Neutrophil (primary cell): ENCODE measurements around the gene FOXL2NB.

Source experiments
- H3K27ac ChIP-seq: fragments of 200-600 bp; sonication (generic); 2 replicates; pipeline ENCODE4 v1.5.1; 2016; ENCODE audit warnings: mild to moderate bottlenecking, moderate library complexity
- H3K27me3 ChIP-seq: fragments of 200-600 bp; sonication (generic); 2 replicates; pipeline ENCODE4 v1.6.0; 2016; ENCODE audit warnings: mild to moderate bottlenecking
- H3K36me3 ChIP-seq: fragments of 200-600 bp; sonication (generic); 2 replicates; pipeline ENCODE4 v1.5.1; 2017
- H3K4me1 ChIP-seq, 2 experiments: fragments of 200-600 bp in 1 of 2; sonication (generic) in 1 of 2; 1 replicate in 1 of 2; 2 replicates in 1 of 2; pipeline versions ENCODE4 v1.5.1 to v1.6.1; 2013 to 2016; ENCODE audit warnings: low read depth in 1 of 2, low read length in 1 of 2, mild to moderate bottlenecking in 1 of 2, moderate library complexity in 1 of 2; ENCODE audit not compliant: control insufficient read depth in 1 of 2, insufficient read depth in 1 of 2
- H3K4me3 ChIP-seq, 2 experiments: fragments of 200-600 bp in 1 of 2; sonication (generic) in 1 of 2; 1 replicate in 1 of 2; 2 replicates in 1 of 2; pipeline ENCODE4 v1.5.1; 2013 to 2016; ENCODE audit warnings: low read depth in 1 of 2, low read length in 1 of 2, mild to moderate bottlenecking in 1 of 2, moderate library complexity in 1 of 2
- H3K9me3 ChIP-seq: fragments of 200-600 bp; sonication (generic); 2 replicates; pipeline ENCODE4 v1.5.1; 2016
- TF ChIP-seq, protein P1 (sequence below): fragments of 200-600 bp; sonication (generic); IDR thresholded peaks from 2 replicates; pipeline ENCODE4 v1.5.1; 2016; ENCODE audit warnings: antibody characterized with exemption

FOXL2NB gene

DNA sequence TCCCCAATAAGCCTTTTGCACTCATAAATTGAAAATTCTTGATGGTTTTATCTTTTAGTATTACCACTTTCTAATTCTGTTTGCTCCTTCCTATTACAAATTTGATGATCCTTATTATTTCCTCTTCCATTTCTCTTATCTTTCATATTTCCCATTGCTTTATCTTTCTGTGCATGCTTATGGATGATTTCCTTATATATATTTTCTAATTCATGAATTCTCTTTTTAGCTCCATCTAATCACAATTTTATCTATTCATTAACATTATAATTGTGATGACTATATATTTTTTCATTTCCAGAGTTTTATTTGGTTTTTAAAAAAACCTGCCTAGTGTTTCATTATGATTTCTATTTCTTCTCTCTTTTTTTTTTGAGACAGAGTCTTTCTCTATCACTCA is 17.9 kb downstream of the FOXL2NB start:
- Histone ChIP-seq H3K4me1 (no peaks in the 10 kb centered on the region), H3K36me3 (no peaks in the 10 kb centered on the region), H3K27ac (no peak overlapping the region), H3K9me3 (no peaks in the 10 kb centered on the region), H3K4me3 (no peak overlapping the region), H3K27me3 (peaks cover 74% of the 10 kb centered on the region)
- TF ChIP-seq, protein P1, sequence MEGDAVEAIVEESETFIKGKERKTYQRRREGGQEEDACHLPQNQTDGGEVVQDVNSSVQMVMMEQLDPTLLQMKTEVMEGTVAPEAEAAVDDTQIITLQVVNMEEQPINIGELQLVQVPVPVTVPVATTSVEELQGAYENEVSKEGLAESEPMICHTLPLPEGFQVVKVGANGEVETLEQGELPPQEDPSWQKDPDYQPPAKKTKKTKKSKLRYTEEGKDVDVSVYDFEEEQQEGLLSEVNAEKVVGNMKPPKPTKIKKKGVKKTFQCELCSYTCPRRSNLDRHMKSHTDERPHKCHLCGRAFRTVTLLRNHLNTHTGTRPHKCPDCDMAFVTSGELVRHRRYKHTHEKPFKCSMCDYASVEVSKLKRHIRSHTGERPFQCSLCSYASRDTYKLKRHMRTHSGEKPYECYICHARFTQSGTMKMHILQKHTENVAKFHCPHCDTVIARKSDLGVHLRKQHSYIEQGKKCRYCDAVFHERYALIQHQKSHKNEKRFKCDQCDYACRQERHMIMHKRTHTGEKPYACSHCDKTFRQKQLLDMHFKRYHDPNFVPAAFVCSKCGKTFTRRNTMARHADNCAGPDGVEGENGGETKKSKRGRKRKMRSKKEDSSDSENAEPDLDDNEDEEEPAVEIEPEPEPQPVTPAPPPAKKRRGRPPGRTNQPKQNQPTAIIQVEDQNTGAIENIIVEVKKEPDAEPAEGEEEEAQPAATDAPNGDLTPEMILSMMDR: no peak

DNA sequence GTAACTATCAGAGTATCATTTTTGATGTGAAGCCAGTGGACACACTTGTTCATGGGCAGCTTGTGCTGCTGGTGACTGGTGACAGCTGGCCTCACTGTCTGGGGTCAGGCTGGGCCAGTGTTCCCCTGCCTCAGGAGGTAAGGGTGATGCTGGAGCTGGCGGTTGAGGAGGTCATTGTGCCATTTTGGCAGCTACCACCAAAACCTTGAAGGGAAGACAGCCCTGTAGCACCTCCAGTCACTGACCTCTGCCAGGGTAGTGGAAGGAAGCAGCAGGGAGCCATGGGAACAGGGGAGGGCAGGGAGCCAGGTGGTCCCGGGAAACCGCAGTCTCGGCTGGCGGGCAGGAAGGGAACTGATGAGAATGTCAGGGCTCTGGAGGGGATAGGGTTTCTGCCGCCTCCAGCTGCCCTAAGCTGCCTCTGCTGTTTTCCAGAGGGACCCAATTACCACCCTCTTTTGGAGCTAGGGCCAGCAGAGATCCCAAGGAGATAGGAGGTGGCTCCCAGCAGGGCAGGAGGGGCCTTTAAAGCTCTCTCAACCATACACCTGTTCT is 24.8 kb downstream of the FOXL2NB start:
- Histone ChIP-seq H3K4me1 (no peaks in the 10 kb centered on the region), H3K4me3 (no peak overlapping the region), H3K36me3 (no peaks in the 10 kb centered on the region), H3K27me3 (peaks cover 34% of the 10 kb centered on the region), H3K9me3 (no peaks in the 10 kb centered on the region), H3K27ac (no peak overlapping the region)
- TF ChIP-seq, protein P1: no peak

DNA sequence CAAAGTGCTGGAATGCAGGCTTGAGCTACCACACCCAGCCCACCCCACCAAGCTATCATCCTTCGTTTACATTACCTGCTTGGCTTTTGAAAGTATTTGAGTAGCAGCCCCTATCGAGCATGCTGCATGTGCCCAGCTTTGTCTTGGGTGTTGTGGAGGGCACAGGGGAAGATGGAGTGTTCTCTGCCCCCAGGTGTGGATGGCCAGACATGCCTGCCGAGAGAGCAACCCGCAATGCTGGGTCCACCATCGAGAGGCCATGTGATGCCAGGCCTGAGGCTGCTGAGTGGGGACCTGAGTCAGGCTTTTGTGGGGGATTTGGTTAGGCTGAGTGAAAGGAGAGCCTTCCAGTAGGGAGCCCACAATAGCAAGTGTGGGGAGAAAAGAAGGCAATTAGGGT is 25.9 kb downstream of the FOXL2NB start:
- H3K36me3 ChIP-seq: no peaks in the 10 kb centered on the region
- H3K27me3 ChIP-seq: peaks cover 34% of the 10 kb centered on the region
- H3K27ac ChIP-seq: no peak overlapping the region
- TF ChIP-seq, protein P1: no peak
- no peaks in the 10 kb centered on the region for H3K9me3 ChIP-seq
- no peak overlapping the region for H3K4me3 ChIP-seq
- H3K4me1 ChIP-seq: no peaks in the 10 kb centered on the region

DNA sequence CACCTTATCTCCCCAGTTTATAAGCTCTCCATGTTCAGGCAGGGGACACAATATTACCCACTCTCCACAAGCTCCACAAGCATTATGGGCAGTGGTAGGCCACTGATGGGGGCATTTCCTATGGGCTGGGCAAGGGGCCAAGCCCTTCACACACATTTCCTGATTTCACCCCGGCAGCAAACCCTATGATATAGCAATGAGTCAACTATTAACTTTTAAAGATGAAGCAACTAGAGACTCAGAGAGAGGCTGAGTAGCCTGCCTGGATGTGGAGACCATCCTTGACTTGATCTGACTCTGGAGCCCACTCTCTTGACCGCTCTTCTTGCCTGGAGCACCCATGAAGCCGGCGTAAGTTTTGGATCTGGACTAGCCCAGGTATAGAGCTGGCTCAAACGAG is 27.4 kb downstream of the FOXL2NB start:
- Histone ChIP-seq H3K27ac (no peak overlapping the region), H3K9me3 (no peaks in the 10 kb centered on the region), H3K4me3 (no peak overlapping the region), H3K4me1 (no peaks in the 10 kb centered on the region), H3K27me3 (peaks cover 24% of the 10 kb centered on the region), H3K36me3 (no peaks in the 10 kb centered on the region)
- TF ChIP-seq, protein P1: no peak

DNA sequence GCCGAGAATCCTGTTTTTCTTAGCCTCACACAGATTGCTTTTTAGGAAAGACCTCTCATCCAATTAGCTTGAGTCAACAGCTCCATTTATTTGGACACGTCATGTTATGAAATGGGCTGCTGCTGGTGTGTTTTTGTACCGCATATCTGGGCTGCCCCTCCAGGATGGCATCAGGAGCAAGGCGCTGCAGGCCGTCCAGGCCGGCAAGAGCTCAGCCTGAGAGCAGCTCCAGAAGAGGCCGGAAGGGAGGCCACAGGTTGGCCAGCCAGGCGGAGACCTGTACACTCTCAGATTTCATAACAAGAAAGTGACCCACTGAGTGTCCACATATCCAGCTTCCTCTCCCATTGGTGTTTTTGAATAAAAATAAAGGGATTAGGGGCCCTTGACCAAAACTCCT is 28.3 kb downstream of the FOXL2NB start:
- H3K4me3 ChIP-seq: no peak overlapping the region
- H3K4me1 ChIP-seq: no peaks in the 10 kb centered on the region
- peaks cover 18% of the 10 kb centered on the region for H3K27me3 ChIP-seq
- H3K9me3 ChIP-seq: no peaks in the 10 kb centered on the region
- TF ChIP-seq, protein P1: no peak
- H3K27ac ChIP-seq: no peak overlapping the region
- H3K36me3 ChIP-seq: no peaks in the 10 kb centered on the region

DNA sequence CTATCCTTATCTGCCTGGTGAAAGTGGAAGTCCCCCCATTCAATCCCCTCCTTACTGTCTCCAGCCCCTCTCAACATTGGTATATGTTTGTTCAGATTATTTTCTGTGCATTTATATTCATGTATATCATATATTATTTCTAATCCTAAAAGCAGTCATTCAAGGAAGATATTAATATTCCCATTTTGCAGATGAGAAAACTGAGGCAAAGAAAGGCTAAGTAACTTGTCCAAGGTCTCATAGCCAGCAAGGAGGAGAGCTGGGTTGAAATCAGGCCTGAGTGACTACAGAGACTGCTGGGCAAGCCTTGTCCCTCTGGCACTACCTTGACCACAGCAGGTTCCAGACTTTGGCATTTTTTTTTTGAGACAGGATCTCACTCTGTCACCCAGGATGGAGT is 29.0 kb downstream of the FOXL2NB start:
- Histone ChIP-seq H3K27me3 (peaks cover 17% of the 10 kb centered on the region), H3K27ac (no peak overlapping the region), H3K9me3 (no peaks in the 10 kb centered on the region), H3K4me3 (no peak overlapping the region), H3K4me1 (no peaks in the 10 kb centered on the region), H3K36me3 (no peaks in the 10 kb centered on the region)
- TF ChIP-seq, protein P1: no peak
